GM19043 (cell line): ENCODE results near the gene EHBP1L1.
A peak's percentile ranks its signal among the peaks of the same experiment; 100 is the strongest.

ENCODE experiments used
- ATAC-seq: cut with Tn5 transposase; IDR thresholded peaks from one replicate; pipeline ENCODE4 v1.9.1; 2021; ENCODE audit warnings: low read depth; ENCODE audit not compliant: unreplicated experiment

EHBP1L1 gene

DNA sequence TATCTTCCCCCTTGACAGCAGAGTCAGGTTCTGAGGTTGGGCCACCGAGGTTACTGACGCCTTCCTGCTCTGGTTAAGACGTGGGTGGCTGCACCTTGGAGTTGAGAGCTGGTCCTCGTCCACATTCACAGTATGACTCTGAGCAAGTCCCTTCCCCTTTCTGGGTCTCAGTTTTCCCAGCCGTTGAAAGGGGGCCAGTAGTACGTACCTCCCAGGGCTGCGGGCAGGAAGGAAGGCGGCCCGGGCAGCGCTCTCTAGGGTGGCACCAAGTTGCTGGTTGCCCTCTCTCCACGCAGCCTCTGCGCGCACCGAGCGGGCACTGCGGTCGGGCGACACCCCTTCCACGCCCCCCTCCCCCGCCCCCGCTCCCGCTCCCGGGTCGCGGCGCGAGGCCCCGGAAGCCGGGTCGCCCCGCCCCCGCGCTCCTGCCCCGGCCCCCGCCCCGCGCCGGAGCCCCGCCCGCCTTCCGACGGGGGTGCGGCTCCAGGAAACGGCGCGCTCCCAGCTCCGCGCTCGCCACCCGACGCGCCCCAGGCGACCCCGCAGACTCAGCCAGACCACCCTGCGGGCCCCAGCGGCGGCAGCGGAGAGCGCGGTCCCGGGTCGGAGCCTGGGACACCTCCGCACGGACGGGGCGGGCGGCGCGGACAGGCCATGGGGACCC lies at the start of gene EHBP1L1:
EHBP1L1 (plus strand) TSS at position 486 of the 664 bp plus-strand sequence. CDS start 250 bp downstream, outside the sequence.
- ATAC-seq: no peak

DNA sequence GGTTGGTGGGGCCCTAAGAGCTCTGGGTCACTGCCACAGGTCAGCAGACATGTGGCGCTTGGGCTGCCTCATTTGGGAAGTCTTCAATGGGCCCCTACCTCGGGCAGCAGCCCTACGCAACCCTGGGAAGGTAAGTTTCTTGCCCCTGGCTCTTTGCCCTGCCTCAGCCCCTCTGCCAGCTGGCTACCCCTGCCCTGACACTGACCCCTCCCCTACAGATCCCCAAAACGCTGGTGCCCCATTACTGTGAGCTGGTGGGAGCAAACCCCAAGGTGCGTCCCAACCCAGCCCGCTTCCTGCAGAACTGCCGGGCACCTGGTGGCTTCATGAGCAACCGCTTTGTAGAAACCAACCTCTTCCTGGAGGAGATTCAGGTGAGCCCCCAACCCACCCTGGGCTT lies 49.1 kb upstream of the EHBP1L1 start:
- no peak for ATAC-seq

DNA sequence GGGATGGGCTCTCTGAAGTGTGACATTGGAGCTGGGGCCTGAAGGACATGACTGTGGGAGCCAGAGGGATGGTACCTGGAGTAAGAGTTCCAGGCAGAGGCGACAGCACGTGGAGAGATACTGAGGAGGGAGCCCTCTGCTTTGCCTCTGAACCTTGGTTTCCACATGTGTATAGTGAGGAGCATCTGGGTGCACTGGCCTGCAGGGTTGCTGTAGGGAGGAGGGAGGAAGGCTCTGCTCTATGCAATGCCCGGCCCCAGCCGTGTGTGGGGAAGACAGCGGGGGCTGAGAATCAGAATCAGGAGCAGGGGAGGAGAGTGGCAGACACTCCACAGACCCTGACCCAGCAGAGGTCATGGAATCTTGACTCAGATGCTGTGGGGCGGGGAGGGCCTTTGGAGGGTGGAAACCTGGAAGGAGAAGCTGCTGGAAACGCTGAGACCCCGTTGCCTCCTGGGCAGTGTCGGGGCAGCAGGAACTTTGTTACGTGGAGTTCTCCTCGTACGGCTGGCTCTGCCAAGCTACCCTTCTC lies 47.0 kb upstream of the EHBP1L1 start:
- ATAC-seq: no peak

DNA sequence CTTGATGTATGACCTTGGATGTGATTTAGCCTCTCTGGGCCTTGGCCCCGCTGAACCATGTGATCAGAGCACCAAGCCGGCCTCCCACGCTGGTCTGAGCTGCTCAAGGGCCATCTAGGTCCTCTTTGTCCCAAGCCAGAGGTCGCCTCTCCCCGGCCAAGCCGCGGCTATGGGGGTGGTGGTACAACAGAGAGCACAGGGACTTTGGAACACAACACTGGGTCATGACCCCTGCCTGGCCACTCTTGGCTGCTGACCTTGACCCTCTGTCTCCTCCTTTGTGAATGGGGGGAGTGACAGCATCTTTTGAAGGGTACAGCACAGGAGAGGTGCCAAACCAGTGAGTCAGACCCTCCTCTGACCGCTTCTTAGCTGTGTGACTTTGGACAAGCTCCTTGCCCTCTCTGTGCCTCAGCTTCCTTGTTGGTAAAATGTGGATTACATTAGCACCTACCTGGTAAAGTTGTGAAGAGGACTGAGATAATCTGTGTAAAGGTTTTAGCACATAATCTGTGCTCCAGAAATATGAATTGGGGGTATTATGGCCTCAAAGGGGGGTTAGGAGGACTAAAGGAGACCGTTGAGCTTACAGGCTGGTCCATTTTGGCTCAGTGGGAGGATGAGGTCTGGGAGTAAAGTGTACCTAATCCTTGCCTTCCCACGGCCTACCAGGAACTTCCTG lies 46.2 kb upstream of the EHBP1L1 start:
- ATAC-seq: no peak

DNA sequence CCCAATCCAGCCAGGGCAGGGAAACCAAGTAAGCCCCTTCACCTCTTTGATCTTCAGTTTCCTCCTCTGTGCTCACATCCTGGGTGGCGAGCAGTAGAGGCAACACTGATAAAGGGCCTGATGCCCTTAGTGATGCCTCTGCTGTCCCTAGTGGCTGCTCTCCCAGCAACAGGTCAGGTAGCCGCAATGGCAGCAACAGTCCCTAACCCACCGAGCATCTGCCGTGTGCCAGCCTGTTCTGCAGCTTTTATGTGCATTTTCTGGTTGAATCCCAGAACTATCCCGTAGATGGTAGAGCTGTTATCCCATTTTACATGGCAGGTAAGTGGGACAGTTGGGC lies 45.7 kb upstream of the EHBP1L1 start:
- no peak for ATAC-seq

DNA sequence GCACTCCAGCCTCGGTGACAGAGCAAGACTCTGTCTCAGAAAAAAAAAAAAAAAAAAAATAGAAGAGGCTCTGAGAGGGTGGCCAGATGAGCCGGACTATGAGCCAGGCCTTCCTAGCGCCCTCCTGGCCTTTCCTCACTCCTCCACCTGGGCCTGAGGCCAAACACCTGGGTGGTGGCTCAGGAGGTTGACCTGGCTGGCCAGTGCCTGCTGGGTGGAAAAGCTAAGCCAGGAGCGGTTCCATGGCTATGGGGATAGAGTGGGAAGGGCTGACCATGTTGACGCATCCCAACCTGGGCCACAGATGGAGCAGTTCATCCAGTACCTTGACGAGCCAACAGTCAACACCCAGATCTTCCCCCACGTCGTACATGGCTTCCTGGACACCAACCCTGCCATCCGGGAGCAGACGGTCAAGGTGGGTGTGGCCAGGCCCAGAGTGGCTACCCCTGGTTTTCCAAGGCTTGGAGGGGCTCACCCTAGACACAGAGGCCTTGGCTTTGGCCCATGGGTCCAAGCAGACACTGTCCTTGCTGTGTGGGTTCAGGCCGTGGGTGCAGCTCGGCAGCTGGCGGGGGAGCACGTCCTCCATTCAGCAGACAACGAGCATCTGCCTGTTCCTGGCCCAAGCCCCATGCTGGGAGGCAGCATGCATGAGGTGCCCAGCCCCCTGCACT lies 43.3 kb upstream of the EHBP1L1 start:
- ATAC-seq: no peak

DNA sequence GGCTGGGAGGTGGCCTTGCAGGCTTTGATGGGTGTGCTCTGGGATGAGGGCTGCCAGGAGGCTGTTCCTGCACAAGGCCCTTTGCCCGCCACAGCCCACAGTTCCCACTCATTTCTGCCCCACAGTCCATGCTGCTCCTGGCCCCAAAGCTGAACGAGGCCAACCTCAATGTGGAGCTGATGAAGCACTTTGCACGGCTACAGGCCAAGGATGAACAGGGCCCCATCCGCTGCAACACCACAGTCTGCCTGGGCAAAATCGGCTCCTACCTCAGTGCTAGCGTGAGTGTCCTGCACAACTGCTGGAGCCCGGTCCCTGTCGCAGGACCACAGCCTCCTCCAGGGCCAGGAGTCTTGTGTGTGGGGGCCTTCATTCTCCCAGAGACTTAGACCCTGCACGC lies 40.8 kb upstream of the EHBP1L1 start:
- ATAC-seq: no peak

DNA sequence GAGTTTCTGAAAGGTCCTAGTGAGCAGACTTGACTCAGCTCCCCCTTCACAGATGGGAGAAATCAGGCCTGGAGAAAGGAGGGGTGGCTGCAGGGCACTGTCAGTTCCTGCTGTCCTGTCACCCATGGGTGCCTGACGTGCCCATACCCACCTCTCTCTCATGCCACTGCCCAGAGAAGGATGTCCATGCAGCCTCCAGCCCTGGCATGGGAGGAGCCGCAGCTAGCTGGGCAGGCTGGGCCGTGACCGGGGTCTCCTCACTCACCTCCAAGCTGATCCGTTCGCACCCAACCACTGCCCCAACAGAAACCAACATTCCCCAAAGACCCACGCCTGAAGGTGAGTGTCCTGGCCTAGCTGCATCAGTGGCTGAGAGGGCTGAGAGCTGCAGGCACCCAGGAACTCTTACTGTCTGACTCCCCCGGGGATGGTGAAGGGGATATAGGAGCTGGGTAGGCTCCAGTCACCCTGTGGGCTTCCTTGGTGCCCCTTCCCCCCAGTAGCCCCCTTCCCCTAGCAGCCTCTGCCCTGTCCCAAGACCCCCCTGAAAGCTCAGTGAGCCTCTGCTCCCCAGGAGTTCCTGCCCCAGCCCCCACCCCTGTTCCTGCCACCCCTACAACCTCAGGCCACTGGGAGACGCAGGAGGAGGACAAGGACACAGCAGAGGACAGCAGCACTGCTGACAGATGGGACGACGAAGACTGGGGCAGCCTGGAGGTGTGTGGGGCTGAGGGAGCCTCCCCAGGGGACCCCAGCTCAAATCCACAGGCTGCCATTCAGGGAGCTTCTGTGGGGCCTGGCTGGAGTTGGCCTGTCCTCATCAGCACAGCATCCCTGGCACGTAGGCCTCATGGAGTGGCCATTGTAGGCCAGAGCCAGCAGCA lies 39.2 kb upstream of the EHBP1L1 start:
- no peak for ATAC-seq

DNA sequence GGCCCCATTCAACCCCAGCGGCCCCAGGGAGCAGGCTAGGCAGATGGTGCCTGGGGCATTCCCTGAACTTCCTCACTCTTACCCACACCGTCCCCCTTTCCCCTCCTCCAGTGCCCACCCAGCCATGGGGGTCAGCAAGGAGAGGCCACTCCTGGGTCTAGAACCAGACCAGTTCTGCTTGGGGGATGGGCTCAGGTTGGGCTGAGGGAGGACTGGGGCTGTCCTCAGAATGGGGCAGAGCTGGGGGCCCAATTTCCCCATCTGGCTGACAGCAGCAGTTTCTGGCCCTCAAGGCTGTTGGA lies 38.6 kb upstream of the EHBP1L1 start:
- no peak for ATAC-seq

DNA sequence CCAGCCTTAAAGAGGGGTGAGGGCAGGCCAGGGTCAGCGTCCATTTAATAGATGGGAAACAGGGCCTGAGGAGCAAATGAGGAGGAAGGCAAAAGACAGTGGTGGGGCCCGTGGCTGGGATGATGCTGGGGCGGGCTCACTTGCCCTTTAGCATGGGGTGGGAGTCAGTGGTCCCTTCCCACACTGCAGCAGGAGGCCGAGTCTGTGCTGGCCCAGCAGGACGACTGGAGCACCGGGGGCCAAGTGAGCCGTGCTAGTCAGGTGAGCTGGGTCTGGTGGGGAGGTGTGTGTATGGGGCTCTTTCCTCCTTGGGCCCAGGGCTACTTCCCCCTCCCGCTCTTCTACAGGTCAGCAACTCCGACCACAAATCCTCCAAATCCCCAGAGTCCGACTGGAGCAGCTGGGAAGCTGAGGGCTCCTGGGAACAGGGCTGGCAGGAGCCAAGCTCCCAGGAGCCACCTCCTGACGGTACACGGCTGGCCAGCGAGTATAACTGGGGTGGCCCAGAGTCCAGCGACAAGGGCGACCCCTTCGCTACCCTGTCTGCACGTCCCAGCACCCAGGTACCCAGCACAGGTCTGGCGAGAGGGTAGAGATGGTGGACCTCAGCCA lies 38.1 kb upstream of the EHBP1L1 start:
- no peak for ATAC-seq

DNA sequence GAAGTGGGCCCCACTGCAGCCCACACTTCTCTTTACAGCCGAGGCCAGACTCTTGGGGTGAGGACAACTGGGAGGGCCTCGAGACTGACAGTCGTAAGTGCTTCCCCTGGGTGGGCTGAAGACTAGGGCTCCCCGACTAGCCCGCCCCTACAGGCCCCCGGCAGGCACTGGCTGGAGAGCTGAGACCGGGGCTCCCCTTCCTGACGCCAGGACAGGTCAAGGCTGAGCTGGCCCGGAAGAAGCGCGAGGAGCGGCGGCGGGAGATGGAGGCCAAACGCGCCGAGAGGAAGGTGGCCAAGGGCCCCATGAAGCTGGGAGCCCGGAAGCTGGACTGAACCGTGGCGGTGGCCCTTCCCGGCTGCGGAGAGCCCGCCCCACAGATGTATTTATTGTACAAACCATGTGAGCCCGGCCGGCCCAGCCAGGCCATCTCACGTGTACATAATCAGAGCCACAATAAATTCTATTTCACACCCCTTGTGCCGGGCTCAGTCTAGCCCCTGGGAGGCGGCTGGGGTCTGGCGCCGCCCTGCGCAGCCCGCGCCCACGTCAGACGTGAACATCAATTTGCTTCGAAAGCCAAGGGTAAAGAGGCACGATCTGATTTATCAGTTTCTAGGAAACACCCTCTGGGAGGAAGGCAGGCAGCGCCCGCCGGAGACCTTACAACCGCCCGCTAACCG lies 37.5 kb upstream of the EHBP1L1 start:
- ATAC-seq: no peak

DNA sequence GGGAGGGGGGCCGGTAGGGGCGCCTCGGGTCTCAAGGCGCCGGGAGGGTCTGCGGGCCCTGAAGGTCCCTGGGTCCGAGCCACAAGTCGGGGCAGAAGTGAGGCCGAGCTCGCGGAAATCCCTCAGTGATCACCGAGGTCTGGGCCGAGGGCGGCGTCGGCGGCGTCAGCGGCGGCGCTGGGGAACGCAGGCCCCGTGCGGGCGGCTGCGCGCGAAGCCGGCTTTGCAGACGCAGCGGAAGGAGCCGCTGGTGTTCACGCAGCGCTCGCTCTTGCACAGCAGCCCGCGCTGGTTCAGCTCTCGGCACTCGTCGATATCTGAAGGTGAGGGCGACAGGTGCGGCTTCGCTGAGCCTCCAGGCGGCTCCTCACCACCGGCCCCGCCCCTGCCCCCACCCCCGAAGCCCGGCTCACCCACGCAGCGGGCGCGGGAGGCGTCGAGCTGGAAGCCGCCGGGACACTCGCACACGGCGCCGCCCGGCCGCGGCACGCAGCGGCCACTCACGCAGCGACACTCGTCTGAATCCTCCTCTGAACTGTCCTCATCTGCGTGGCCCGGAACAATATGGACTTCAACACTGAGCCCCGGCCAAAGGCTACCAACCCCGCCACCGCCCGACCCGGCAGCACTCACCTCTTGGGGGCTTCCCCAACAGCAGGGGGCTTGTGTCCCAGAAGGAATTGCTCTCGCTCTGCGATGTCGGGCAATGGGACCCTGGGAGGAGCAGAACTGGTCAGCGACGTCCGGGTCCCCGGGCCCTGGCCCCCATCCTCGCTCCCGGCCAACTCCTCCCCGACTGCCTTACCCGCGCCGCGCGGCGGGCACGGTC lies 36.7 kb upstream of the EHBP1L1 start:
- ATAC-seq: no peak

DNA sequence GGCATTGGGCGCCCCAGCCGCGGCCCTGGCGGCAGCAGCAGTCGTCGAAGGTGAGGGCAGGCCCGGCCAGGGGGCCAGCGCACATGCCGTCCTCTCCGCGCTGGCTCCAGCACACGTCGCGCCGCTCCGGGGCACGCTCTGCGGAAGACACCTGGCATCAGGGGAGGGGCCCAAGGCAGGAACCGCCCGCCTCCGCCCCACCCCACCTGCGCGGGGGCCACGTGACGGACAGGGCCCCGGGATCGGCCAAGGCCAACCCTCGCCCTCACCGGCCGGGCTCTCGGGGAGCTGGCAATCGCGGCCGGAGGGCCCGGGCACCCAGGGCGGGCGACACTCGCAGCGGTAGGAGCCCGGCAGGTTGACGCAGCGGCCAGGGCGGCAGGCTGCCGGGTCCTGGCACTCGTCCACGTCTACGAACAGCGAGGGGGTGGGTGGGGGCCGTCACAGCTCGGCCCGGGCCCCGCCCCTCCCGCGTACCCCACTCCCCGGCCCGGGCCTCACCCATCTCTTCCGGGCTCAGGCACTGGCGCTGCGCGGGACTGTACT lies 36.0 kb upstream of the EHBP1L1 start:
- no peak for ATAC-seq

DNA sequence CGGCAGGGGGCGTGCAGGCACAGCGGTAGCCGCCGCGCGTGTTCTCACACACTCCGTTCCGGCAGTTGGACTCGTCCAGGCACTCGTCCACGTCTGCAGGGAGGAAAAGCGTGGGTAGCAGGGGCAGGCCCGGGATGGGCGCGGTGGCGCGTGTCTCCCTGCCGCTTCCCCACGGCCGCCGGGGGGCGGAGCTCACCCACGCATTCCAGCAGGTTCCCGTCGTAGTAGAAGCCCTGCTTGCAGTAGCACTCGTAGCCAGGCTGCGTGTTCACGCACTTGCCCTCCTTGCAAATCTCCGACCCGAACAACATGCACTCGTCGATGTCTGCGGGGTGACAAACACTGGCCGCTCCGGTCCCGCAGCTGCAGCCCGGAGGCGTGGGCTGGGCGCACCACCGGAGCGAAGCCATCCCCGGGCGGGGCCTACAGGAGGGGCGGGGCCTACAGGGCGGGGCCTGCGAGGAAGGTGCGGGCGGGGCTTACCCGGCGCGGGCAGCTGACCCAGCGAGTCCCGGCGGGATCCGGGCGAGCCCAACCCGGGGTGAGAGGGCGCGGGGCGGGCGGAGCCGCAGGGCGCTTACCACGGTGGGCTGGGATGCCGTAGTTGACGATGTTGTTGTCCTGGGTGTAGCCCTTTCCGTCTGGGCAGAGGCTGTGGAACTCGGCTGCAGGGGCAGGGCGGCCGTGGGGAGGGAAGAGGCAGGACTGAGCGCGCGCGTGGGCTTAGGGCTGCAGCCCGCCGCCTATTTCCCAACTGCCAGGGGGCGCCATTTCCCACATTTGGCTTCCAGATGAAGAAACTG lies 35.4 kb upstream of the EHBP1L1 start:
- ATAC-seq: peak; percentile 72

DNA sequence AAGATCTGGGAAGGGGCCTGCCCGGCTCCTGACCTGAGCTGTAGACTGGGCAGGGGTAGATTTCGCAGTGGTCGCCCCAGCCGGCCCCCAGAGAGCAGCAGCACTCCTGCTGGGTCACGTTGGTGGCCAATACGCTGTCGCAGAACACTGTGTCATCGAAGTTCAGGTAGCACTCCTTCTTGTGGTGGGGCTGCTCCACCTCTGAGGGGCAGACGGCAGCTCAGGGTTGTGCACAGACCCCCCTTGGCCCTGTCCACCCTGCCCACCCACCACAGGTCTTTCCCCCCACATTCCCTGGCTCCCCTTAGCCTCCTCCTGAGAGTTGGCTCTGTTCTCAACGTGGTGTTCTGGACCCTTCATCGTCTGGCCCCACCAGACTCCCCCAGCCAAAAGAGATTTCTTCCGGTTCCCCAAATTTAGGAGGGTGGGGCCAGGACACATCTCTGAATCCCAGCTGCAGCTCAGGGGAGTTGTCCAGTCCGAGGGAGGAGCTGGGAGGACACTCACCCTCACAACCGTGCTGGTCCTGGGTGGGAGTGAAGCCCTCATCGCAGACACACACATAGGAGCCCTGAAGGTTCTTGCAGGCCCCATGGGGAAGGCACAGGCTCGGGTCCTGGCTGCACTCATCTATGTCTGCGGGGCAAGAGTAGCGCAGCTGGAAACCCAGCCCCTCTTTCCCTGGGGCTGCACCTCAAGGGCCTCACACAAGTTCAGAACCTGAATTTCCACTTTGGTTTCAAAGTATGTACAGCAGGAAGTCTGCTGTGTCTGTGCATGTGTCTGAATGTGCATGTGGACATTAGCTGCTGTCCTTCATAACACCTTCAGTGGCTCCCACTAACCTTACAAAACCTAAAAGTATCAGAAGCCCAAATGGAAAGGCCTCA lies 34.5 kb upstream of the EHBP1L1 start:
- no peak for ATAC-seq

DNA sequence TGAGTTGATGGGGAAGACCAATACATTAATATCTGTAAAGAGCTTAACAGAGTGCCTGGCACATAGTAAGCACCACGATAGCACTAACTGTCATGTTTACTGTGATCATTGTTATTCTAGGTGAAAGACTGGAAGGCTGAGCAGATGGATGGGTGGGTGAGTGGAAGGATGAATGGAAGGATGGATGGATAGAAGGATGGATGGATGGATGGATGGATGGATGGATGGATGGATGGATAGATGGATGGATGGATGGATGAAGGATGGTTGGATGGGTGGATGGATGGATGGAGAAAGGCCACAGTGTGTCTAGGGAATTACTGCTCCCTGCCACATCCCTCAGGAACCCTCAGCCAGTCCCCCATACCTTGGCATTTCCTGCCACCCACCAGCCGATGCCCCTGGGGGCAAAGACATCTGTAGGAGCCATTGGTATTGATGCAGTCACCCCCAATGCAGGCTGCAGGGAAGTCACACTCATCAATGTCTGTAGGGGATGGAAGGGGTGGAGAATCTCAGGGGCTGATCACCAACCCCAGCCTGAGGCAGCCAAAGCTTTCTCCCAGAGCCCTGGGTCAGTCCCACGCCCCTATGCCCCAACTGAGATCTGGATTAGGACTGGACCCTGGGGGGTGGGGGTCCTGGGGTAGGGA lies 33.0 kb upstream of the EHBP1L1 start:
- no peak for ATAC-seq

DNA sequence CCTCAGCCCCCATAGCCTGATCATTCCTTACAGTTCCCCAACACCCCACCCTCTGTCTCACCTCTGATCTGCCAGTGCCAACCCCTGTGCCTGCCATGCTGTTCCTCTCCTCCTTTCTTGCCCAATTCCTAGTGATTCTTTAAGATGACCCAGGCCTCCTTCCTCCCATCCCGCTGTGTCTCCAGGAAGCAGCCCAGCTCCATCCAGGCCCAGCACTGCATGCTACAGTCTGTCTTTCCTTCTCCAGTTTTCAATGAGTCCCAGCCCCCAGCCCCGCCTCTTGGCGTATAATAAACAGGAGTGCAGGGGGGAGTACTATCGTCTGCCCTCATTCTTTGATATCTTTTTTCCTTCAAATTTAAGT lies 30.0 kb upstream of the EHBP1L1 start:
- ATAC-seq: no peak
